Hematopoietic multipotent progenitor cell treated with erythropoietin and hydrocortisone succinate and interleukin-3 and kit ligand, for 15 days (in vitro differentiated cells): ENCODE results near the gene RERE.

ENCODE experiments used
- DNase-seq: peaks from one replicate; pipeline ENCODE4 v3.0.0-alpha.2; 2015; ENCODE audit warnings: low spot score

The RERE gene

DNA sequence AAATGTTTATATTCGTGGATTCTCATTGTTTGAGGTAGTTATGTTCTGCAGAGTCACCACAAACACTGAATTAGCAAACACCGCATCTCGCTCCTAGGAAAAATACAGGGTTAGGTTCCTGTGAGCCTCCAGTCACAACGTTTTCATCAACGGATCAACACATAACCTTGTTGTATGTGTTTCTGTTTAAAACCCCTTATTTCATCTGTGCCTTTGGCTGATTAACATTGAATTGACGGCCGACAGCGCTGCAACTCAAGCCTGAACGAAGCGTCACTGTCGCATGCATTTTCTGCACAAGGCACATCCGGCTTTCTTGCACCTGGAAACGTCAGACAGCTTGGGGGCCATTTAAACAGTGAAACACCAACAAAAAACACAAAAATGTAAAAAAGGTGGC lies 491.2 kb downstream of the RERE start:
- DNase-seq: no peak

DNA sequence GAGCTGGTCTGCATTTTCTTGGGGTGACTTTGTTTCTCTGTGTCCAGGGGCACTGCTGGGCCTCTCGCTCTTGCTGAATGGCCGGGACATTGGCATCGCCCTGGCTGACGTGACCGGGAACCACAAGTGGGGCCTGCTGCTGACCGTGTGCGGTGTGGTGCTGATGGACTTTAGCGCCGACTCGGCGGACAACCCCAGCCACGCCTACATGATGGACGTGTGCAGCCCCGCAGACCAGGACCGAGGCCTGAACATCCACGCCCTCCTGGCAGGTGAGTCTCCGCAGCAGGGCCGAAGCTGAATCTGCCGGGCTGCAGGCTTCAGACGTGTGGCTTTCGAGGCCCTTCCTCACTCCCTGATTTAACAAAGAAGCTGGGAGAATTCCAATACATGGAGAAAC lies 491.7 kb downstream of the RERE start:
- no peak for DNase-seq

DNA sequence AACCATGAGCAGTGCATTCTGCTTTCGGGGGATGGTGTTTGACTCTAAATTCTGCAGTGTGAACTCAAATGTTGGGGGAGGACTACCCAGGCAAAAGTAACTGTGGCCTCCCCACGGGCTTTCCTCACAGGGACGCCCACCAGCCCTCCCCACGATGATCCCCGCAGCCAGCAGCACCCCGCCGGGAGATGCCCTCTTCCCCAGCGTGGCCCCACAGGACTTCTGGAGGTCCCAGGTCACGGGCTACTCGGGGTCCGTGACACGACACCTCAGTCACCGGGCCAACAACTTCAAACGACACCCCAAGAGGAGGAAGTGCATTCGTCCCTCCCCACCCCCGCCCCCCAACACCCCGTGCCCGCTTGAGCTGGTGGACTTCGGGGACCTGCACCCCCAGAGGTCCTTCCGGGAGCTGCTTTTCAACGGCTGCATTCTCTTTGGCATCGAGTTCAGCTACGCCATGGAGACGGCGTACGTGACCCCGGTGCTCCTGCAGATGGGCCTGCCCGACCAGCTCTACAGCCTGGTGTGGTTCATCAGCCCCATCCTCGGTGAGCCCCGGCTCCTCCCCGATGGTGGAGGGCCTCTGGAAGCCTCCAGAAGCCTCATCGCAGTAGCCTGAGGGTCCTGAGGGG lies 493.1 kb downstream of the RERE start:
- no peak for DNase-seq

DNA sequence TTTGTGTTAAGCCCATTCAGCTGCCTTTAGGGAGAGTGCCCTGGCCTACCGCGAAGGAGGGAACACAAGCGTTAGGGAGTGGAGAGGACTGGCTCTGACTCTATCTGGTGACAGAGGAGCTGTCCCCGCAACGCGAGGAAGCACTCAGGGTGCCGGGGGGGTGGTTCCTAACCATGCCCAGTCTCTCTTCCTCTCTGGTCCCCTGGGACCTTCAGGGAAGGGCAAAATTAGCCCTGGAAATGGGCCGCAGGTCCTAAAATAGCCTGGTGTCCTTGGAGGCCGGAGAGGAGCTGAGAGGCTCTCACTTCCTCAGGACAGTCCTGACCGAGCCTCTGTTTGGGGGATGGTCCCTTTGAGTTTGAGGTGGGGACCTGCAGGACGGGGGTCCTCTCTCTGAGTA lies 493.7 kb downstream of the RERE start:
- no peak for DNase-seq

DNA sequence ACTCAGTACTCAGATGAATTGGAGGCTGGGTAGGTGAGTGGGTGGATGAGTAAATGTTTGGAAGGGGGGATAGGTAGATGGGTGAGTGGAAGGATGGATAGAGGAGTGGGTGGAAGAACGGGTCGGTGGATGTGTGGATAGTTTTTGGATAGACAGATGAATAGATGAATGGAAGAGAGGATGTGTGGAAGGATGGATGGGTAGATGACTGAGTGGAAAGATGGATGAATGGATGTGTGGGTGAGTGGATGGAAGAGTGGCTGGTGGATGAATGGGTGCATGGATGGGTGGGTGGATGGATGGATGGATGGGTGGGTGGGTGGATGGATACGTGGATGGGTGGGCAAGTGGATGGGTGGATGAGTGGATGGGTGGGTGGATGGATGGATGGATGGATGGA lies 495.8 kb downstream of the RERE start:
- DNase-seq: no peak

DNA sequence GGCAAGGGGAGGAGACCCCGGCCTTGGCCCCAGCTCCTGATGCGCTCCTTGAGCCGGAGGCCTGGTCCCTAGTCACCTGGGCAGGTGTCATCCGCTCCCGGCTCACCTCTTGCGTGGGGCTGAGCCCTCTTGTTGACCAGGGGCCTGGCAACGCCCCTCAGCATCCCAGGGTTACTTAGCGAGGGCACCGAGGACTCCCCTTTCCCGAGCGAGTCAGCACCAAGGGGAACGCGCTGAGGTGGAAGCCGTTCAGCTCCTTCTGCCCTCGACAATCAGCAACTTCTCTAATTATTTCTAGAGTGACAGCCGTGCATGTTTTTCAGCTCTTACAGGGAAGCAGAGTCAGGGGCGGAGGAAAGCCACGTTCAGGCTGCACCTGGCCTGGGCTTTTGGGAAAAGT lies 499.0 kb downstream of the RERE start:
- no peak for DNase-seq

DNA sequence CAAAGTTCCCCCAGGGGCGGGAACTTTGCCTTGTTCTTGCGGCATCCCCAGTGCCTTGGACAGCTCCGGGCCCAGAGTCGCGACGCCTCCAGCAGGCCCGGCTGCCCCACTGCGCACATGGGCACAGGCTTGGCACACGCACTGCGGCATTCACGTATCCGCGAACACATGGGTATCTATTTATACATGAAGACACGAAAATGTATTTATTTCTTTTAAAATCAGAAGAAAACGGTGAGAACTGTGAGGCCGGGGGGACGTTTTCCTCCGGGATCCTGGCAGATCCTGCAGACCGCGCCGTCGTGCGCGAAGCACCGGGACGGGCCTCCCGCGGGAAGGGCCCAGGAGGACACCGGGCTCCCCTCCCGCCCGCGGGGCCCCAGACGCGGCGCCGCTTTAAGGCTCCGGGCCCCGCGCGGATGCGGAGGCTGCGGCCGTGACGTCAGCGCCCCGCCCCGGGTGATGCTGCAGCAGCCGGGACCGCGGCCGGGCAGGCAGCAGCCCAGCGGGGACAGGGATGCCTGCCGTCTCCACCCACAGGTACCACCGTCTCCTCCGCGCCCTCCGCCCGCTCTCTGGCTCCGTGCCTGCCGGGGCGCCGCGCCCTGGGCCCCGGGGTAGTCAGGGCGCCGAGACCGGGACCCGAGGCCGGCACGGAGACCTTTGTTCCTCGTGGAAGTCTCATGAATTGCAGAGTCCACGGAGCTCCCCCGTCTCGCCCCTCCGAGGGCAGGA lies 499.6 kb downstream of the RERE start, which contains the start of gene SLC45A1:
Gene SLC45A1 (plus strand): TSS at position 468 of the 735 bp plus-strand sequence. CDS start 6,216 bp downstream, outside the sequence.
- DNase-seq: no peak

DNA sequence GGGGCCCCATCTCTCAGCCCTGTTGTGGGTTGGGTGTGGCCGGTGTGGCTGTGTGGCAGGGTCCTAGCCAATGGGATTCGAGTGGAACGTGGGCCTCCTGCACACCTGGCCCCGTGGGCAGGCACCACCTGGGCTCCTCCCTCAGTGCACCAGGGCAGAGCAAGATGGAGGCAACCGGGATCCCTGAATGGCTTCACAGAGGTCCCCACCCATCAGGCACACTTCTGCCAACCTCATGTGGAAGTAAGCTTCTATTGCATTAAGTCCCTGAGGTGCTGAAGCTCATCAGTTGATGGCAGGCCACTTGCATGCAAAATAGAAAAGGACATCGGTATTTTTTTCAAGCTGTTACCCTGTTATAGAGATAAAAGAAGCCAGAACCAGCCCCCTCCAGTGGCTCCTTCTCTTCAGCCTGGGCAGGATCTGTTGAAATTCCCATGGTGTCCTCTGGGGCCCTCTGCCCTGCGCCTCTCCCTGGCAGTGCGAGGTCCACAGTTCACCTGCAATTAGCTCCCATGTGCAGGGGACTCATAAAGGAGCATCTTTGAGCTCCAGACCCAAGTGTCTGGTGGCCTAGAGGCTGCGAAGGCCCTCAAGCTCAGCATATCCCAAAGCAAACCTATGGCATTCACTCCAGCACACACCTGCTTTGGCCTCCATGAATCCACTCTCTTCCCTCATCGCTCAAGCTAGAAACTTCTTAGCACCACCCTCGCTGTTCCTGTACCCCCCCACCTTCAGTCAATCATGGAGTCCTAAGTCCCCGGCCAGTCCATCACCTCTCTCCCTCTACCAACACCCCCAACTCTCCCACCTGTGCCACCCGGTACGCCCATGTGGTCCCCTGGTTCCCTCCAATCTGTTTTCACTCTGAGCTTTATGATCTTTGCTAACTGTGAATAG lies 501.6 kb downstream of the RERE start:
- DNase-seq: no peak

DNA sequence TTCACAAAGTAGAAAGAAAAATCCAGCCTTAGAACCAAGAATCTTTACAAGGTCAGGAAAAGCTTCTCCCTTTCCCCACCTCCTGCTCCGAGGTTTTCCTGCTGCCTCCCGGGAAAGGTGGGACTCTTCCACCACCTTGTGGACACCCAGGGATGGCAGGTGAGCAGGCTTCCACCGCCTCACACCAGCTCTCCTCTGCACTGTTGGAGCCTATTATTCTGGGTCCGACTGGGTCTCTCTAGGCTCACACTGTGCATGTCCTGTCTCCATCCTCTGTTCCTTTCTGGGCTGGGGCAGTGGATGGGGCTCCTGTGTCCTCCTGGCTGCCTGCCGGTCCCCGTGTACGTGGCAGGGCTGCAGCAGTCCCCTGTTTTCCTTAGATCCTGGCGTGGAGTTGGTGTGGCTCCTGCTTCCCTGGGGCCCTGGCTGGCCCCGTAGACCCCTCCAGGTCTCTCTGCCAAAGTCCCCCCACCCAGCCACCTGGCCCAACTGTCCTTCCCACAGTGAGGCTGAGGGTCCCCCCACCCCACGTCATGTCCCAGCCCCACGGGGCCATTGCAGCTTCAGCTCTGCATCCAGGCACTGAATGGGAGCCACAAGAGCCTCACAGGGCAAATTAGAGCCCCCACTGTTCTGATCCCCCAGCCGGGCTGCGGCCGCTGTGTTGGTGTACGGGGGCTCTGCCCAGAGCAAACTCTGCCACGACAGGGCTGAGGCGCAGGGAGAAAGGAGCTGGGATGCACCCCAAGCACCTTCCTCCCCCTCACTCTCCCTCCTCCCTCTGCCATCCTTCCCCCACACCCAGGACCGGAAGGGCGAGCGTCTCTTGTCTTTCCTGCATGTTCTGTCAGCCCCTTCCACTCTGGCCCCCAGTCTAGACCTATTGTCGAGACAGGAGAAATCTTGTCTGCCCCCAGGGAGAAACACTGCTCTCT lies 502.8 kb downstream of the RERE start:
- no peak for DNase-seq

DNA sequence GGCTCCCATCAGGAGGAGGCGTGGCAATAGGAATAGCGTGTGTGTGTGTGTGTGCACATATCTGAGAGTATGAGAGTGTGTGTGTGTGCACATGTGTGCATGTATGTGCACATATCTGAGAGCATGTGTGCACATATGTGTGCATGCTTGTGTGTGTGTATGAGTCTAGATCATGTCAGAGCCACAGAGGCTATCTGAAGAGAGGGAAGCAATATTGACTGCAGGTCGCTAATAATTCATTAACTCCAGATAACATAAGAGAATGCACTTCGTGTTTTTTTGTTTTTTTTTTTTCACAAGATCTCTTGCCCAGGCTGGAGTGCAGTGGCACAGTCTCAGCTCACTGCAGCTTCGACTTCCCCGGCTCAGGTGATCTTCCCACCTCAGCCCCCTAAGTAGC lies 504.2 kb downstream of the RERE start:
- no peak for DNase-seq

DNA sequence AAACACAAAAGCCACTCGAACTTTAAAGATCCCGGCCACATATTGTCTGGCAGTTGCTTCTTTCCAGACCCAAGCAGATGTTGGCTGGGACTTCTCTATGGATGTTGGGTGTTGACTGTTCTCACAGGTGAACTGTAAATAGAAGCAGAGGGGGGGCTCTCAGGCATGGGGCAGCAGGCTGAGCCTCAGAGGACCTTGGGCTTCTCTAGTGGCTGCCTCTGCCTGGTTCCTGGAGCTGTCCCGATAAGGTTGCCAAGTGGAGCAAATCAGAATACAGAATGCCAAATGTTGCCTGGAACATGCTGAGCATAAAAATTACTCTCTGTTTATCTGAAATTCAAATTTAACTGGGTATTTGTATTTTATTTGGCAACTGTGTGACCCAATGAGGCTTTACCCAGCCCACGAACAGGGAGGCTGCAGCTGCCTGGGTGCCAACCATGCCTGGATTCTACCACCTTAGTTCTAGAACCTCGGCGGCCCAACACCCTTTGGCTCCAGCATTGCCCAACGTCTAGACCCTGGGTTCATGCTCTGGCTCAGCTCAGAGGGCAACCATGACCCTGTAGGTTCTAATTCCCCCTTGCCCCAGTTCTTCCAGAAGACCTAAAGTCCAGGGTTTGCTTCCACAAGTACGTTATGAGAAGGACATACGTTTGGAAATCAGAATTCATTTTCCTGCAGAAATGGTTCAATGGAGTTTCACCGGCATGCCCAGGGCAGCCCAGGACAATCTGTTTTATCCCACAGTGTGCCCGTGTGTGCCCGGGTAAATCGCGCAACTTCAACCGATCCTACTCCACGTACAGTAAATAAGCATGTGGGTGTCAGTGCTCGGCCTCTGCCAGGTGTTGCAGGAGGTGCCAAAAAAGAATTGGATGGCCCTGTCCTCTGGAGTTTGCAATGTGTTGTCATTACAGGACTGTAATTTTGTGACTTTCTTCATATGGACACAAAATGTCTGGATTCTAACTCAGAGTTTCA lies 504.9 kb downstream of the RERE start:
- no peak for DNase-seq

DNA sequence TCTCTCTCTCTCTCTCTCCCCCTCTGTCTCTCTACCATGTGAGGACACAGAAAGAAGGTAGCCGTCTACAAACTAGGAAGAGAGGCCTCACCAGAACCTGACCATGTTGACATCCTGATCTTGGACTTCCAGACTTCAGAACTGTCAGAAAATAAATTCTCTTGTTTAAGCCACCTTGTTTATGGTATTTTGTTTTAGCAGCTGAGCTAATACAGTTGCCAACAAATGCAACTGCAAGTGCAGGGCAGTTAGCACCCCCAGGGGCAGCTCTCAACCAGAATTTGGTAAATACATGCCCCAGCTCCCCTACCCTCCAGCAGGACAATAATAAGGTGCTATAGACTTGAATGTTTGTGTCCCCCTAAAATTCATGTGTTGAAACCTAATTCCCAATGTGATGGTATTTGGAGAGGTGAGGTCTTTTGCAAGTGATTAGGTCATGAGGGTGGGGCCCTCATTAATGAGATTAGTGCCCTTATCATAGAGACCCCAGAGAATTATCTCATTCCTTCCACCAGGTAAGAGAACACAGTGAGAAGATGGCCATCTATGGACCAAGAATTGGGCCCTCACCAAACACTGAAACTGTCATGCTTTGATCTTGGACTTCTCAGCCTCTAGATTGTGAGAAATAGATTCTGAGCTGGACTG lies 506.2 kb downstream of the RERE start:
- no peak for DNase-seq

DNA sequence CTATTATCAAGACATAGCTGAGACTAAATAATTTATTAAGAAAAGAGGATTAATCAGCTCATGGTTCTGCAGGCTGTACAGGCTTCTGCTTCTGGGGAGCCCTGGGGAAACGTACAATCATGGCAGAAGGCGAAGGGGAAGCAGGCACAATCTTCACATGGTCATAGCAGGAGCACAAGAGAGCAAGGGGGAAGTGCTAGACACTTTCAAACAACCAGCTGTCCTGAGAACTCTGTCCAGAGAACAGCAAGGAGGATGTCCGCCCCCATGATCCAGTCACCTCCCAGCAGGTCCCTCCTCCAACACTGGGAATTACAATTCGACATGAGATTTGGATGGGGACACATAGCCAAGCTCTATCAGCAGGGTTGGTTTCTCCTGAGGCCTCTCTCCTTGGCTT lies 509.8 kb downstream of the RERE start:
- DNase-seq: no peak

DNA sequence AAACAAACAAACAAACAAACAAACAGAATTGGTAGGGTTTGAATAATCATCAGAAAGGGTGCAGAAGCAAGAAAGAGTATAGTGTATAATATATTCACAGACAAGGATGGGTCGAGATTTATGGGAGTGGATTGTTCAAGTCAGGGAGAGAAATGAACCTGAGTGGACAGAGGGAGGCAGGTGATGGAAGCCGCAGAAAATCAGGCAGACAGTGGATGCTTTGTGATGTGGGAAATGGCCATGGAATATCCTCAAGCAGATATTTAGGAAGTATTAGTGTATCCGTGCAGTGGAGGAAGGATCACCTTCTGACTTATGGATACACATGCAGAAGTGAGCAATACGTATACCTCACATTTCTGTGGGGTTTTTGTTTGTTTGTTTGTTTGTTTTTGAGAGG lies 513.6 kb downstream of the RERE start:
- no peak for DNase-seq

DNA sequence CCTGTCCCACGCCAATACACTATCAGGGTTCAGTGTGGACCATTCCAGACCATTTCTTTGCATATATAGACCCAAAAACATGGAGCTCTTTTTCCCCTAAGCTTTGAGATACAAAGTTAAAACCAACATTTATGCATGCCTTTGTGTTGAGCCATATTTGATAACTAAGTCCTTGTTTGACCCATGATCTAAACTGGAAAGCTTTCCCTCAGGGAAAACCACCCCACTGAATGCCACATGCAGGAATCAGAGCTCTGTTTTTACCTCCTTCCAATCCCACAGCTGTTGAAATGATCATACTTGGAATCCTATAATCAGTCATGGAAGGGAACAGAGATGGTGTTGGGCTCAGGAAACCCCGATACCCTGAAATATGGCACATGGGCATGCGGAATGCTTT lies 514.3 kb downstream of the RERE start:
- no peak for DNase-seq
